K562 (cell line): ENCODE data around the gene SCG3. TPM values are rescaled to one million over a fixed set of nuclear protein-coding genes. Genes with fewer than 3 reads are reported as not detected.
A peak's percentile ranks its signal among the peaks of the same experiment; 100 is the strongest.
"Not testable (repeated sequence)": the region's sequence is repeated elsewhere in the genome, so short reads cannot be mapped to it uniquely, and the experiment has no call there.

Source experiments
- ATAC-seq: fragments of 200-7000 bp; cut with Tn5 transposase; 3 replicates; pipeline ENCODE4 v1.9.1; 2020; ENCODE audit warnings: moderate library complexity
- BruUV-seq: library from RNA; stranded (reverse); fragments of 400-500 nt; replicated peaks from 2 replicates; lab custom pipeline; 2021; lab: Mats Ljungman, UMichigan
- CTCF ChIA-PET: fragments of 300-600 bp; formaldehyde crosslinking; extraction: SDS; loops from one replicate; lab custom pipeline; 2021; ENCODE audit warnings: low intra/inter-chr PET ratio; lab: Yijun Ruan, JAX
- POLR2A ChIA-PET: fragments of 300-600, 350-650 bp; sonication (Branson Sonifier 250); formaldehyde crosslinking; extraction: SDS; loops from one replicate; lab custom pipeline; 2021; ENCODE audit warnings: antibody characterized with exemption, inconsistent platforms; lab: Yijun Ruan, JAX
- DNase-seq, 4 experiments: peaks; one replicate each; pipeline versions ENCODE4 v3.0.0 to v3.0.0-alpha.2; 2011 to 2018; ENCODE audit warnings: low spot score in 3 of 4, mixed read lengths in 3 of 4; ENCODE audit errors: extremely low read depth in 1 of 4
- FAIRE-seq: peaks from 2 replicates; lab custom pipeline; 2011; peaks lifted over from hg19 to GRCh38; lab: Jason Lieb, UNC
- H2AFZ ChIP-seq: 2 replicates; pipeline ENCODE4 v1.6.0; 2011; ENCODE audit warnings: low read depth, low read length, control low read depth, inconsistent platforms
- H3K27ac ChIP-seq: fragments of 200-600 bp; 3 replicates; pipeline ENCODE4 v1.8.0; 2011; ENCODE audit warnings: low read depth, mild to moderate bottlenecking, control low read depth, inconsistent platforms, low read length, moderate library complexity, mixed read lengths; ENCODE audit errors: extremely low read depth
- H3K27me3 ChIP-seq, 2 experiments: fragments of 300-600 bp in 1 of 2; 2 replicates in 1 of 2; 3 replicates in 1 of 2; pipeline versions ENCODE4 v1.6.0 to v1.8.0; 2011; ENCODE audit warnings: inconsistent platforms in 2 of 2, low read length in 2 of 2, mild to moderate bottlenecking in 1 of 2, mixed read lengths in 1 of 2, moderate library complexity in 1 of 2; ENCODE audit not compliant: control insufficient read depth in 2 of 2, insufficient read depth in 2 of 2
- H3K36me3 ChIP-seq: fragments of 300-600 bp; 3 replicates; pipeline ENCODE4 v1.8.0; 2011; ENCODE audit warnings: mild to moderate bottlenecking, low read length, inconsistent platforms; ENCODE audit not compliant: control insufficient read depth, insufficient read depth
- H3K4me1 ChIP-seq, 2 experiments: fragments of 200-600 bp in 1 of 2; replicated peaks in 1 of 2; 2 replicates in 1 of 2; 3 replicates in 1 of 2; pipeline versions ENCODE4 v1.5.1 to v1.8.0; 2011; ENCODE audit warnings: inconsistent platforms in 2 of 2, low read length in 2 of 2, mild to moderate bottlenecking in 1 of 2, mixed read lengths in 1 of 2, moderate library complexity in 1 of 2; ENCODE audit not compliant: control insufficient read depth in 2 of 2, insufficient read depth in 2 of 2
- H3K4me2 ChIP-seq: 2 replicates; pipeline ENCODE4 v1.6.1; 2011; ENCODE audit warnings: low read length, control low read depth, inconsistent platforms, mixed read lengths; ENCODE audit not compliant: insufficient read depth
- H3K4me3 ChIP-seq: fragments of 200-600 bp; sonication (generic), shearing (Covaris generic); 2 replicates; pipeline ENCODE4 v1.5.1; 2016; ENCODE audit warnings: control low read depth, inconsistent platforms
- H3K79me2 ChIP-seq: fragments of 200-600 bp; 3 replicates; pipeline ENCODE4 v1.8.0; 2011; ENCODE audit warnings: low read length, inconsistent platforms; ENCODE audit not compliant: control insufficient read depth, insufficient read depth
- H3K9ac ChIP-seq, 2 experiments: 2 replicates each; pipeline versions ENCODE4 v1.6.0 to v1.6.1; 2011; ENCODE audit warnings: low read depth in 2 of 2, low read length in 2 of 2, control low read depth in 1 of 2, inconsistent platforms in 1 of 2, mild to moderate bottlenecking in 1 of 2, mixed read lengths in 1 of 2; ENCODE audit not compliant: insufficient read depth in 1 of 2
- H3K9me1 ChIP-seq: one replicate; pipeline ENCODE4 v1.6.0; 2011; ENCODE audit warnings: inconsistent platforms, mild to moderate bottlenecking, low read length, moderate library complexity; ENCODE audit not compliant: control insufficient read depth, insufficient read depth
- H3K9me3 ChIP-seq: replicated peaks from 2 replicates; pipeline ENCODE4 v1.5.1; 2011; ENCODE audit warnings: low read depth, low read length, inconsistent platforms; ENCODE audit not compliant: control insufficient read depth, insufficient read depth
- H4K20me1 ChIP-seq: replicated peaks from 2 replicates; pipeline ENCODE4 v1.6.1; 2011; ENCODE audit warnings: low read length, inconsistent platforms, mixed read lengths; ENCODE audit not compliant: control insufficient read depth, insufficient read depth
- BCOR ChIP-seq: fragments of 450-650 bp; IDR thresholded peaks from 2 replicates; pipeline ENCODE4 v1.6.1; 2016
- CC2D1A ChIP-seq: fragments of 450-650 bp; IDR thresholded peaks from 2 replicates; pipeline ENCODE4 v1.6.1; 2017; ENCODE audit warnings: mild to moderate bottlenecking
- CTCF ChIP-seq, 3 experiments: IDR thresholded peaks in 2 of 3; conservative IDR thresholded peaks in 1 of 3; 2 replicates each; pipeline ENCODE4 v1.5.1; 2011 to 2012; ENCODE audit warnings: low read length in 3 of 3, mild to moderate bottlenecking in 3 of 3, control low read depth in 2 of 3, improper control_type of control experiment in 1 of 3, inconsistent platforms in 1 of 3, low read depth in 1 of 3, mixed read lengths in 1 of 3, moderate library complexity in 1 of 3; ENCODE audit not compliant: insufficient read depth in 2 of 3
- IRF2 ChIP-seq: sonication (generic); formaldehyde crosslinking; IDR thresholded peaks from 2 replicates; pipeline ENCODE4 v1.8.1; 2022; ENCODE audit warnings: mild to moderate bottlenecking, missing genetic modification reagents
- KDM1A ChIP-seq, 2 experiments: fragments of 450-650 bp; IDR thresholded peaks; 2 replicates each; pipeline ENCODE4 v1.6.1; 2016; ENCODE audit warnings: mild to moderate bottlenecking in 2 of 2
- NBN ChIP-seq: fragments of 450-650 bp; IDR thresholded peaks from 2 replicates; pipeline ENCODE4 v1.6.1; 2016; ENCODE audit warnings: low read depth, mild to moderate bottlenecking
- RAD21 ChIP-seq, 2 experiments: fragments of 250-450 bp in 1 of 2; fragments of 450-650 bp in 1 of 2; sonication (Bioruptor Pico) in 1 of 2; formaldehyde crosslinking in 1 of 2; IDR thresholded peaks in 1 of 2; conservative IDR thresholded peaks in 1 of 2; 2 replicates each; pipeline versions ENCODE4 v1.4.0 to v1.8.0; 2020 to 2022; ENCODE audit warnings: mild to moderate bottlenecking in 2 of 2, moderate library complexity in 1 of 2
- TBL1XR1 ChIP-seq, 2 experiments: IDR thresholded peaks; 2 replicates each; pipeline ENCODE4 v1.6.1; 2012; ENCODE audit warnings: improper control_type of control experiment in 2 of 2, low read length in 2 of 2, mild to moderate bottlenecking in 1 of 2
- ZNF146 ChIP-seq: IDR thresholded peaks from one replicate; pipeline ENCODE4 v1.6.1; 2018; ENCODE audit warnings: missing compliant biosample characterization; ENCODE audit not compliant: unreplicated experiment
- ZNF3 ChIP-seq: fragments of 250-450 bp; sonication (Bioruptor Pico); IDR thresholded peaks from 2 replicates; pipeline ENCODE4 v1.5.0; 2021; ENCODE audit warnings: mild to moderate bottlenecking, moderate library complexity
- WGBS: fragments of 100-300 bp; shearing (Covaris generic); methylation state at CpG from one replicate; pipeline ENCODE4 v1.1.6; 2016; ENCODE audit warnings: low coverage, mixed read lengths; ENCODE audit not compliant: insufficient coverage; ENCODE audit errors: missing lambda C conversion rate; 5-methylcytosine and 5-hydroxymethylcytosine counted together
- in situ Hi-C: fragments of 300-500 bp; cut with MboI; formaldehyde crosslinking; loops from 4 replicates; pipeline ENCODE4 v1.15.0; 2018; ENCODE audit warnings: inconsistent platforms, mixed read lengths
- intact Hi-C: fragments of 100-400 bp; cut with micrococcal nuclease; formaldehyde crosslinking; loops from 2 replicates; pipeline ENCODE4 v1.14.2; 2022
- polyA plus RNA-seq, 8 experiments: library from polyadenylated mRNA; depleted of rRNA in 4 of 8; stranded (reverse) in 5 of 8; unstranded in 3 of 8; fragments of >200 nt; fragmentation: Nextera tagmentation in 2 of 8; fragmentation: Illumina TruSeq in 1 of 8; extraction: Ambion mirVana in 2 of 8; extraction: Trizol in 1 of 8; gene quantifications; 2 replicates each; pipeline versions ENCODE4 v1.2.1 to v1.2.3, GENCODE V29; 2011 to 2014; ENCODE audit warnings: inconsistent platforms in 1 of 8, missing spikeins in 1 of 8
- total RNA-seq, 7 experiments: library from RNA; depleted of rRNA in 6 of 7; stranded (reverse); fragments of >200 nt in 6 of 7; fragmentation: Illumina TruSeq in 2 of 7; extraction: Trizol in 2 of 7; gene quantifications; 2 replicates each; pipeline versions ENCODE4 v1.2.1 to v1.2.3, GENCODE V29; 2011 to 2021; ENCODE audit warnings: low replicate concordance in 1 of 7

Gene SCG3
- total and polyA plus RNA-seq, 9 of the 15 experiments (the other 6 are each of a cell fraction or from before 2014, with no cell fraction given), result 13.0 to 43.8 (median 21.0) TPM

- H2AFZ ChIP-seq, H3K27ac ChIP-seq, ATAC-seq, H3K9me3 ChIP-seq, FAIRE-seq, H3K79me2 ChIP-seq, BruUV-seq, H4K20me1 ChIP-seq, H3K9ac ChIP-seq, H3K4me3 ChIP-seq, H3K9me1 ChIP-seq, POLR2A ChIA-PET, H3K36me3 ChIP-seq, H3K27me3 ChIP-seq, DNase-seq, H3K4me2 ChIP-seq: not testable (repeated sequence)
- CTCF ChIA-PET, result interaction anchor here (5.0 kb wide), 1 partner anchor 127 kb away, joined by 106 read pairs; no protein-coding TSS in a partner anchor
- intact Hi-C loops (loop anchor here (5.0 kb wide), 1 partner anchor 246 kb away; no protein-coding TSS in a partner anchor), in situ Hi-C loops (loop anchor here (5.0 kb wide), 1 partner anchor 124 kb away; no protein-coding TSS in a partner anchor)
- TF ChIP-seq BCOR (peak; percentile 26; the same call in 1 of the 2 replicates), ZNF146 (peak; percentile 86), KDM1A (IDR thresholded peaks at IDR 0.05) (peak; percentile 19 to 56; a peak in 1 of 4 replicates)
- WGBS, result 53% methylated on average over 4 of the region's 4 CpGs
- H3K4me1 ChIP-seq, result peaks cover 18 to 40% of the 10 kb centered on the region in 2 experiments
Measured at GRCh38 chr15:51648643-51649042, 32.7 kb upstream of the SCG3 start.

GRCh38 chr15:51649659-51650521 is 31.4 kb upstream of the SCG3 start:
- intact Hi-C loops (loop anchor here (1.0 to 5.0 kb wide), 4 partner anchors 37 to 248 kb away; no protein-coding TSS in a partner anchor), in situ Hi-C loops (loop anchor here (5.0 kb wide), 1 partner anchor 122 kb away; no protein-coding TSS in a partner anchor)
- Histone ChIP-seq H3K9me3 (no peaks in the 10 kb centered on the region), H3K36me3 (no peaks in the 10 kb centered on the region), H3K9me1 (no peaks in the 10 kb centered on the region), H3K27me3 (no peaks in the 10 kb centered on the region), H3K4me2 (no peak overlapping the region), H3K27ac (no peak overlapping the region), H3K4me3 (no peak overlapping the region), H2AFZ (peak overlapping the region; percentile 64), H3K79me2 (no peaks in the 10 kb centered on the region), H3K9ac (no peak overlapping the region; a peak in 1 of 4 replicates), H3K4me1 (peaks cover 18 to 40% of the 10 kb centered on the region in 2 experiments), H4K20me1 (no peaks in the 10 kb centered on the region)
- 25% methylated on average over 4 of the region's 4 CpGs for WGBS
- POLR2A ChIA-PET, result interaction anchor here (0.6 to 1.3 kb wide), 6 partner anchors 9 to 1962 kb away, joined by 3 to 12 read pairs (median 4); no protein-coding TSS in a partner anchor
- ATAC-seq (peak; percentile 74), DNase-seq (peak; percentile 47 to 88 (median 56)), FAIRE-seq (peak; percentile 81)
- CTCF ChIA-PET, result interaction anchor here (0.7 to 5.0 kb wide), 3 partner anchors 76 to 686 kb away, joined by 3 to 106 read pairs (median 3); no protein-coding TSS in a partner anchor
- no TSS peak for BruUV-seq
- TF ChIP-seq RAD21 (CRISPR knock-in tag; conservative IDR thresholded peaks at IDR 0.05 in 1 of 2, IDR thresholded peaks at IDR 0.05 in 1 of 2), result peak; percentile 99 to 100
- peak; percentile 83 for TF ChIP-seq CC2D1A
- 0 out of 4 replicates have a peak, but pooled peaks of 1 of the 2 experiments have one; percentile 15 for TF ChIP-seq TBL1XR1 (IDR thresholded peaks at IDR 0.05; ENCODE audit: low read length in 2 of 2)
- TF ChIP-seq NBN, result peak; percentile 61; the same call in 1 of the 2 replicates
- TF ChIP-seq IRF2 (CRISPR knock-in tag), result no peak
- no peak for TF ChIP-seq ZNF3 (CRISPR knock-in tag)
- peak; percentile 74 to 95 (median 77); a peak in 5 of 6 replicates for TF ChIP-seq CTCF (IDR thresholded peaks at IDR 0.05 in 2 of 3, conservative IDR thresholded peaks at IDR 0.05 in 1 of 3; ENCODE audit: insufficient read depth in 2 of 3, low read depth in 1 of 3, low read length in 3 of 3)
